Naive thymus-derived CD8-positive, alpha-beta T cell (primary cell): ENCODE results near the gene IQGAP3. TPM values are rescaled to one million over a fixed set of nuclear protein-coding genes. Genes with fewer than 3 reads are reported as not detected.

Experiments
- ATAC-seq, 2 donors: fragments of 150-1000 bp; cut with Tn5 transposase in 1 of 2; sonication (Bioruptor Pico), chemical (Tn5 transposase) in 1 of 2; 1 replicate in 1 of 2; 2 replicates in 1 of 2; pipeline ENCODE4 v1.10.0; 2021; ENCODE audit warnings: mild to moderate bottlenecking in 2 of 2, moderate library complexity in 2 of 2
- POLR2A ChIA-PET: fragments of 350-600 bp; sonication (Branson Sonifier 250); formaldehyde crosslinking; loops from one replicate; lab custom pipeline; 2021; ENCODE audit warnings: antibody characterized with exemption; lab: Charles Lee
- DNase-seq, 10 donors: peaks; one replicate each; pipeline versions ENCODE4 v3.0.0 to v3.0.0-alpha.2; 2020 to 2022
- H3K27ac Mint-ChIP-seq, 10 donors: one replicate each; pipeline ENCODE4 v1.8.0; 2020 to 2022; ENCODE audit warnings: mild to moderate bottlenecking in 10 of 10, mixed read lengths in 10 of 10, moderate library complexity in 4 of 10, inconsistent platforms in 1 of 10
- H3K27me3 Mint-ChIP-seq, 5 donors: one replicate each; pipeline ENCODE4 v1.8.0; 2021 to 2022; ENCODE audit warnings: mixed read lengths in 5 of 5
- H3K36me3 Mint-ChIP-seq, 3 donors: one replicate each; pipeline ENCODE4 v1.8.0; 2020 to 2022; ENCODE audit warnings: mixed read lengths in 3 of 3, mild to moderate bottlenecking in 2 of 3, inconsistent platforms in 1 of 3
- H3K4me1 Mint-ChIP-seq, 4 donors: one replicate each; pipeline ENCODE4 v1.8.0; 2021 to 2022; ENCODE audit warnings: mixed read lengths in 4 of 4
- H3K4me3 Mint-ChIP-seq, 10 donors: one replicate each; pipeline ENCODE4 v1.8.0; 2020 to 2022; ENCODE audit warnings: mild to moderate bottlenecking in 10 of 10, mixed read lengths in 10 of 10, moderate library complexity in 6 of 10, inconsistent platforms in 1 of 10
- H3K9me3 Mint-ChIP-seq, 9 donors: one replicate each; pipeline ENCODE4 v1.8.0; 2020 to 2022; ENCODE audit warnings: mixed read lengths in 9 of 9, mild to moderate bottlenecking in 3 of 9, inconsistent platforms in 1 of 9, moderate library complexity in 1 of 9
- polyA plus RNA-seq, 3 donors: library from polyadenylated mRNA; unstranded; fragments of 300-500 nt; fragmentation: Illumina TruSeq; gene quantifications; one replicate each; pipeline ENCODE4 v1.2.3, GENCODE V29; 2021
- total RNA-seq, 8 experiments: library from RNA in 2 of 8; stranded (reverse) in 2 of 8; gene quantifications; one replicate each; pipeline ENCODE4 v1.2.3 and lab custom pipeline; 2021 to 2026

The IQGAP3 gene
- total and polyA plus RNA-seq, 5 experiments from 2014 or later = 0.08 TPM; not detected in 4

GRCh38 chr1:156601892-156602291 lies 29.5 kb upstream of the IQGAP3 start:
- no peaks in the 10 kb centered on the region for H3K27me3 Mint-ChIP-seq
- ATAC-seq (peak in 1 of 2 donors; percentile 13), DNase-seq (no peak)
- H3K36me3 Mint-ChIP-seq = peaks cover 0 to 23% (median 4%) of the 10 kb centered on the region in 3 donors
- no peaks in the 10 kb centered on the region for H3K9me3 Mint-ChIP-seq
- POLR2A ChIA-PET = interaction anchor here (0.7 to 3.4 kb wide), 8 partner anchors 10 to 243 kb away, joined by 3 to 28 read pairs (median 6); partner anchors contain the start of genes MEF2D and NAXE
- H3K4me1 Mint-ChIP-seq = peaks cover 16 to 41% (median 36%) of the 10 kb centered on the region in 4 donors
- peak overlapping the region; percentile 91 to 100 (median 96) for H3K27ac Mint-ChIP-seq
- peak overlapping the region; percentile 82 to 100 (median 100) for H3K4me3 Mint-ChIP-seq

GRCh38 chr1:156601122-156601830 lies 28.9 kb upstream of the IQGAP3 start, which contains the start of gene GPATCH4:
TSS of gene GPATCH4 (minus strand) at chr1:156601479.
- Mint-ChIP-seq H3K36me3 (peaks cover 0 to 28% (median 7%) of the 10 kb centered on the region in 3 donors), H3K27ac (peak within 1 kb of the TSS; percentile 91 to 100 (median 96)), H3K4me3 (peak within 1 kb of the TSS; percentile 82 to 100 (median 100)), H3K9me3 (no peaks in the 10 kb centered on the region), H3K4me1 (peaks cover 18 to 41% (median 36%) of the 10 kb centered on the region in 4 donors), H3K27me3 (no peaks in the 10 kb centered on the region)
- POLR2A ChIA-PET = interaction anchor here (0.6 to 3.4 kb wide), 10 partner anchors 9 to 243 kb away, joined by 3 to 28 read pairs (median 6); partner anchors contain the start of genes MEF2D and NAXE
- ATAC-seq = peak; percentile 84 to 92
- peak; percentile 50 to 84 (median 72) for DNase-seq

GRCh38 chr1:156600733-156601121 lies 28.4 kb upstream of the IQGAP3 start:
- POLR2A ChIA-PET = interaction anchor here (0.6 to 3.4 kb wide), 8 partner anchors 8 to 144 kb away, joined by 3 to 28 read pairs (median 6); partner anchors contain the start of gene NAXE
- Mint-ChIP-seq H3K4me1 (peaks cover 18 to 41% (median 36%) of the 10 kb centered on the region in 4 donors), H3K27me3 (no peaks in the 10 kb centered on the region), H3K27ac (peak overlapping the region; percentile 91 to 100 (median 96)), H3K4me3 (peak overlapping the region; percentile 82 to 100 (median 100)), H3K9me3 (no peaks in the 10 kb centered on the region), H3K36me3 (peaks cover 0 to 33% (median 7%) of the 10 kb centered on the region in 3 donors)
- ATAC-seq (peak; percentile 6 to 20), DNase-seq (no peak)

GRCh38 chr1:156599811-156600210 lies 27.4 kb upstream of the IQGAP3 start:
- H3K36me3 Mint-ChIP-seq = peaks cover 2 to 42% (median 7%) of the 10 kb centered on the region in 3 donors
- POLR2A ChIA-PET = interaction anchor here (0.8 to 3.4 kb wide), 8 partner anchors 8 to 316 kb away, joined by 3 to 28 read pairs (median 4); partner anchors contain the start of genes MEF2D, NAXE and TMEM79
- ATAC-seq (peak; percentile 30 to 75), DNase-seq (peak in 1 of 10 donors; percentile 29)
- peaks cover 25 to 45% (median 40%) of the 10 kb centered on the region in 4 donors for H3K4me1 Mint-ChIP-seq
- H3K27me3 Mint-ChIP-seq = no peaks in the 10 kb centered on the region
- H3K4me3 Mint-ChIP-seq = peak overlapping the region in 8 of 10 donors; percentile 82 to 100 (median 98)
- peak overlapping the region in 9 of 10 donors; percentile 8 to 100 (median 91) for H3K27ac Mint-ChIP-seq
- no peaks in the 10 kb centered on the region for H3K9me3 Mint-ChIP-seq

DNA sequence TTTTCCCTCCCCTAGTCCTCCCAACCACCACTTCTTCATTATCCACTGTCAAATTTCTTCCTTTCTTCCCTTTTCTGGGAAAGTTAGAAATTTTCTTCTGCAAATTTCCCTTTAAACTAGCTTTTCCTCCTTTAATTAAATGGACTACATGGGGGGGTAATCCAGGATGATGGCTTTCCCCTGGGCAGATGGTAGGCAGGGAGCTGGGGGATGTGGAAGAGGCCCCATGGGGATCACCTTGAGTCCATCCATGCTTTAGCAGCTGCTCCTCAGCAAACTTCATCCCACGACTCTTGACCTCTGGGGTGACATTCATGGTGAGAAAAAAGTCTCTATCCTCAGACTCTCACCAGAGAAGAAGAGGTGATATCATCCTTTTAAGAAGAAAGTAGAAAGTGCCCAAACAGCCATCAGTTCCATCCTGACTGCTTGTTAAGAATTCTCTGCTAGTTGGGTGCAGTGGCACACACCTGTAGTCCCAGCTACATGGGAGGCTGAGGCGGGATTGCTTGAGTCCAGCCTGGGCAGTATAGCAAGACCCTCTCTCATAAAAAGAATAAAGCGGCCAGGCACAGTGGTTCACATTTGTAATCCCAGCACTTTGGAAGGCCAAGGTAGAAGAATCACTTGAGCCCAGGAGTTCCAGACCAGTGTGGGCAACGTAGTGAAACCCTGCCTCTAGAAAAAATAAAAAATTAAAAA lies 26.5 kb upstream of the IQGAP3 start:
- ATAC-seq = no peak
- no peaks in the 10 kb centered on the region for H3K9me3 Mint-ChIP-seq
- H3K36me3 Mint-ChIP-seq = peaks cover 2 to 44% (median 7%) of the 10 kb centered on the region in 3 donors
- POLR2A ChIA-PET = interaction anchor here (0.6 to 3.4 kb wide), 8 partner anchors 7 to 141 kb away, joined by 3 to 28 read pairs (median 4); partner anchors contain the start of genes MEF2D and NAXE
- H3K4me1 Mint-ChIP-seq = peaks cover 25 to 45% (median 41%) of the 10 kb centered on the region in 4 donors
- DNase-seq = no peak
- H3K27ac Mint-ChIP-seq = peak overlapping the region in 8 of 10 donors; percentile 43 to 91 (median 56)
- H3K4me3 Mint-ChIP-seq = peak overlapping the region in 4 of 10 donors; percentile 9 to 100 (median 28)
- no peaks in the 10 kb centered on the region for H3K27me3 Mint-ChIP-seq

DNA sequence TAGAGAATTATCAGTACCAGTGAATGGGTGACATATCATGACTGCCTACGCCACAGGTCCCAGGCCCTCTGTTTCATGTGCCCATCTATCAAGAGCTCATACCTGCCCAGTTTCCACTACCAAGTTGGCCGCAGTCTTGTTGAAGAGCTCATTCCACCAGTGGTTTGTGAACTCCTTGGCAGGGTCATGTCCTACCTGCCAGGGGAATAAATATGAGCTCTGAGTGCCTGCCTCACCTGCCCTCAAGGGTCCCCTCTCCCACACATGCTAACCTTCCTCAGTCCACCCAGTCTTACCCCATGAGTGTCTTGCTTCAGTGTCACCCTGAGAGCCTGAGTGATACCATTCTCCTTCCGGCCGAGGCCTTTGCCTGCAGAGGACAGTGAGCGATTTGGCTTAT lies 25.8 kb upstream of the IQGAP3 start:
- no peak for DNase-seq
- peak overlapping the region in 1 of 10 donors; percentile 47 for H3K27ac Mint-ChIP-seq
- no peaks in the 10 kb centered on the region for H3K27me3 Mint-ChIP-seq
- H3K36me3 Mint-ChIP-seq = peaks cover 2 to 44% (median 7%) of the 10 kb centered on the region in 3 donors
- peaks cover 25 to 47% (median 41%) of the 10 kb centered on the region in 4 donors for H3K4me1 Mint-ChIP-seq
- no peak for ATAC-seq
- no peak overlapping the region for H3K4me3 Mint-ChIP-seq
- no peaks in the 10 kb centered on the region for H3K9me3 Mint-ChIP-seq
- POLR2A ChIA-PET = interaction anchor here (0.6 to 1.1 kb wide), 4 partner anchors 17 to 137 kb away, joined by 3 to 4 read pairs (median 4); no protein-coding TSS in a partner anchor

GRCh38 chr1:156596426-156596825 lies 24.1 kb upstream of the IQGAP3 start:
- Mint-ChIP-seq H3K27ac (peak overlapping the region in 6 of 10 donors; percentile 9 to 65 (median 38)), H3K36me3 (peaks cover 2 to 44% (median 7%) of the 10 kb centered on the region in 3 donors), H3K27me3 (no peaks in the 10 kb centered on the region), H3K4me3 (no peak overlapping the region), H3K9me3 (no peaks in the 10 kb centered on the region), H3K4me1 (peaks cover 24 to 45% (median 33%) of the 10 kb centered on the region in 4 donors)
- POLR2A ChIA-PET = interaction anchor here (0.6 to 1.2 kb wide), 3 partner anchors 8 to 91 kb away, joined by 3 to 10 read pairs (median 6); no protein-coding TSS in a partner anchor
- ATAC-seq = no peak
- no peak for DNase-seq

GRCh38 chr1:156595016-156595415 lies 22.7 kb upstream of the IQGAP3 start:
- Mint-ChIP-seq H3K4me1 (peaks cover 21 to 42% (median 26%) of the 10 kb centered on the region in 4 donors), H3K36me3 (peaks cover 2 to 44% (median 7%) of the 10 kb centered on the region in 3 donors), H3K4me3 (no peak overlapping the region), H3K9me3 (no peaks in the 10 kb centered on the region), H3K27me3 (no peaks in the 10 kb centered on the region), H3K27ac (peak overlapping the region in 7 of 10 donors; percentile 6 to 85 (median 26))
- ATAC-seq (no peak), DNase-seq (no peak)
- POLR2A ChIA-PET = interaction anchor here (1.2 kb wide), 1 partner anchor 90 kb away, joined by 10 read pairs; no protein-coding TSS in a partner anchor

DNA sequence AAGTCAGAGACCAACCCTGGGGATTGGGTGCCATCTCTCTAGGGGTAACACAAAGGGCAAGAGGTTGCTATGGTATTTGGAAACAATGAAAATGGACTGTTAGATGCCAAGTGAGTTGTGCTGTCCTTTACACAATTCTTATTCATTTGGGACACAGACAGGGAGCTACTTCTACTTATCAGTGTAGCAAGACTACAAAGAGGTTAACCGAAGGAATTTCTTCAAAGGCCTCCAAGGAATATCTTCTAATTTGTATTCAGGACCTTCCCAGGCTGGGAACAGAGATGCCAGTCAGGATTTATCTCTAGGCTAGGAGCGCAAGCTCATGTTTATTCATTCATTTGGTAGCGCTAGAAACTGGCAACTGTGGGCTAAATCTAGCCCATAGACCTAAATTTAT lies 21.8 kb upstream of the IQGAP3 start:
- DNase-seq (no peak), ATAC-seq (no peak)
- Mint-ChIP-seq H3K27me3 (no peaks in the 10 kb centered on the region), H3K27ac (peak overlapping the region in 4 of 10 donors; percentile 7 to 36 (median 9)), H3K9me3 (no peaks in the 10 kb centered on the region), H3K36me3 (peaks cover 2 to 42% (median 7%) of the 10 kb centered on the region in 3 donors), H3K4me3 (peak overlapping the region in 1 of 10 donors; percentile 65), H3K4me1 (peaks cover 18 to 36% (median 23%) of the 10 kb centered on the region in 4 donors)
- POLR2A ChIA-PET = interaction anchor here (1.0 to 3.5 kb wide), 4 partner anchors 11 to 102 kb away, joined by 3 to 37 read pairs (median 20); partner anchors contain the start of gene MEF2D

DNA sequence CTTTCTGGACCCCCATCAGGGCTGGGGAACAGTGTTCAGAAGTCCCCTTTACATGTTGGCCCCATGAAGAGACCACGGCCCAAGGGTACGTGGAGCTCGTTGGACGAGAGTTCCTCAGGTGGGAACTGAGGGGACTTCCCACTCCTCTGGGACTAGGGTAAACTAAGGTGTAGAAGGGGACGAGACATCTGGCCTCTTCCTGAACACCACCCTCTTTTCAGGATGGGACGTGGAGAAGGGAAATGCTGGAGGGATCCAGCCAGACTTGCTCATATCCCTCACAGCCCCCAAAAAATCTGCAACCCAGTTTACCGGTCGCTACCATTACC lies 21.3 kb upstream of the IQGAP3 start:
- H3K27ac Mint-ChIP-seq = peak overlapping the region in 1 of 10 donors; percentile 7
- H3K4me1 Mint-ChIP-seq = peaks cover 16 to 33% (median 20%) of the 10 kb centered on the region in 4 donors
- no peak for ATAC-seq
- peaks cover 2 to 39% (median 7%) of the 10 kb centered on the region in 3 donors for H3K36me3 Mint-ChIP-seq
- POLR2A ChIA-PET = interaction anchor here (1.0 to 3.5 kb wide), 4 partner anchors 11 to 102 kb away, joined by 3 to 37 read pairs (median 20); partner anchors contain the start of gene MEF2D
- H3K4me3 Mint-ChIP-seq = peak overlapping the region in 1 of 10 donors; percentile 93
- no peaks in the 10 kb centered on the region for H3K9me3 Mint-ChIP-seq
- H3K27me3 Mint-ChIP-seq = no peaks in the 10 kb centered on the region
- DNase-seq = no peak

DNA sequence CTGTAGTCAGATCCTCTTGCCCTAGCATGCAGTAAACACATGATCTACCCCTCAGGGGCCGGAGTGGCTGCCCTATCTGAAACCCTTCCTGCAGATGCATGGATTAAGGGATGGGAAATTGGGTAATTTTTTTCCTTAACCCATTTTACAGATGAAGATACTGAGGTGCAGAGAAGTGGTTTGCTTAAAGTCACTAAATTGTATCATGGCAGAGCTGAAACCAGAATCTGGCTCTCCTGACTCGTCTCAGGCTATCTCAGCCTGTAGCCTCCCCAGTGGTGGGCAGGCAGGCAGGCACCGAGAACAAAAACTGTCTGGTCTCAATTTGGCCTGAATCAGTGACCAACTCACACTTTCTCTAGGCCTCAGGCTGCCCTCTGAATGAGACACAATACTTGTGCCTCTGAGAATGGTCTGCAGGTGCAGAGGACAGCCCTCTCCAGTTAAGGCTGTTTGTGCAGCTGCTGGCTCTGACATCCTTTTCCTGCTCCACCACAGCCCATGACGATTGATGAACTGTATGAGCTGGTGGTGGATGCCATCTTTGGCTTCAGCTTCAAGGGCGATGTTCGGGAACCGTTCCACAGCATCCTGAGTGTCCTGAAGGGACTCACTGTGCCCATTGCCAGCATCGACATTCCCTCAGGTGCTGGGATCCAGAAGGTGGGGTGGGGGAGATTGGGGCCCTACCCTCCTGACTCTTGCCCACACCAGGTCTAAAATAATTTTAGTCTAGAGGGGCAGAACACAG lies 20.7 kb upstream of the IQGAP3 start:
- DNase-seq (no peak), ATAC-seq (no peak)
- no peaks in the 10 kb centered on the region for H3K9me3 Mint-ChIP-seq
- H3K36me3 Mint-ChIP-seq = peaks cover 2 to 33% (median 7%) of the 10 kb centered on the region in 3 donors
- peaks cover 16 to 30% (median 17%) of the 10 kb centered on the region in 4 donors for H3K4me1 Mint-ChIP-seq
- no peaks in the 10 kb centered on the region for H3K27me3 Mint-ChIP-seq
- peak overlapping the region; percentile 70 to 94 (median 86) for H3K27ac Mint-ChIP-seq
- POLR2A ChIA-PET = interaction anchor here (0.8 to 3.5 kb wide), 7 partner anchors 8 to 255 kb away, joined by 3 to 37 read pairs (median 12); partner anchors contain the start of genes CCT3, GPATCH4 and MEF2D
- H3K4me3 Mint-ChIP-seq = peak overlapping the region; percentile 76 to 93 (median 82)
